ENCODE results near the gene TTC3.

The TTC3 gene

GRCh38 chr21:37192019-37192418 is 119.0 kb downstream of the TTC3 start:
- in situ Hi-C loops (cut with MboI; ENCODE audit: low sequenced_read_pairs): no loop called here

- in situ Hi-C loops (cut with MboI; ENCODE audit: low sequenced_read_pairs): no loop called here
These were observed 120.0 kb downstream of the TTC3 start for GRCh38 chr21:37193006-37193405.

GRCh38 chr21:37193676-37194075 is 120.6 kb downstream of the TTC3 start:
- in situ Hi-C loops (cut with MboI; ENCODE audit: low sequenced_read_pairs): no loop called here

- in situ Hi-C loops (cut with MboI; ENCODE audit: low sequenced_read_pairs): no loop called here
These were observed 122.0 kb downstream of the TTC3 start for GRCh38 chr21:37195059-37195458.

GRCh38 chr21:37195610-37196009 is 122.6 kb downstream of the TTC3 start:
- in situ Hi-C loops (cut with MboI; ENCODE audit: low sequenced_read_pairs): no loop called here

GRCh38 chr21:37196847-37197246 is 123.8 kb downstream of the TTC3 start:
- in situ Hi-C loops (cut with MboI; ENCODE audit: low sequenced_read_pairs): no loop called here

- in situ Hi-C loops (cut with MboI; ENCODE audit: low sequenced_read_pairs): no loop called here
These were observed 124.7 kb downstream of the TTC3 start for GRCh38 chr21:37197746-37198145.

GRCh38 chr21:37199057-37199924 is 126.2 kb downstream of the TTC3 start:
- in situ Hi-C loops (cut with MboI; ENCODE audit: low sequenced_read_pairs): no loop called here

GRCh38 chr21:37200641-37201480 is 127.8 kb downstream of the TTC3 start:
- in situ Hi-C loops (cut with MboI; ENCODE audit: low sequenced_read_pairs): no loop called here

- in situ Hi-C loops (cut with MboI; ENCODE audit: low sequenced_read_pairs): no loop called here
These were observed 129.4 kb downstream of the TTC3 start for GRCh38 chr21:37202221-37203110.

- in situ Hi-C loops (cut with MboI; ENCODE audit: low sequenced_read_pairs): no loop called here
These were observed 131.5 kb downstream of the TTC3 start for GRCh38 chr21:37204580-37204979.

- in situ Hi-C loops (cut with MboI; ENCODE audit: low sequenced_read_pairs): no loop called here
These were observed 133.4 kb downstream of the TTC3 start for GRCh38 chr21:37206496-37206895.

GRCh38 chr21:37207441-37208009 is 134.5 kb downstream of the TTC3 start:
- in situ Hi-C loops (cut with MboI; ENCODE audit: low sequenced_read_pairs): no loop called here

- in situ Hi-C loops (cut with MboI; ENCODE audit: low sequenced_read_pairs): no loop called here
These were observed 135.1 kb downstream of the TTC3 start for GRCh38 chr21:37208056-37208721.

GRCh38 chr21:37208741-37209225 is 135.7 kb downstream of the TTC3 start:
- in situ Hi-C loops (cut with MboI; ENCODE audit: low sequenced_read_pairs): no loop called here

- in situ Hi-C loops (cut with MboI; ENCODE audit: low sequenced_read_pairs): no loop called here
These were observed 137.1 kb downstream of the TTC3 start for GRCh38 chr21:37210130-37210529.

GRCh38 chr21:37210799-37211198 is 137.7 kb downstream of the TTC3 start:
- in situ Hi-C loops (cut with MboI; ENCODE audit: low sequenced_read_pairs): no loop called here

GRCh38 chr21:37214952-37215351 is 141.9 kb downstream of the TTC3 start:
- in situ Hi-C loops (cut with MboI; ENCODE audit: low sequenced_read_pairs): no loop called here

GRCh38 chr21:37219761-37220432 is 146.8 kb downstream of the TTC3 start:
- in situ Hi-C loops (cut with MboI; ENCODE audit: low sequenced_read_pairs): no loop called here
